ENCODE data around the gene LRRC53.

DNA sequence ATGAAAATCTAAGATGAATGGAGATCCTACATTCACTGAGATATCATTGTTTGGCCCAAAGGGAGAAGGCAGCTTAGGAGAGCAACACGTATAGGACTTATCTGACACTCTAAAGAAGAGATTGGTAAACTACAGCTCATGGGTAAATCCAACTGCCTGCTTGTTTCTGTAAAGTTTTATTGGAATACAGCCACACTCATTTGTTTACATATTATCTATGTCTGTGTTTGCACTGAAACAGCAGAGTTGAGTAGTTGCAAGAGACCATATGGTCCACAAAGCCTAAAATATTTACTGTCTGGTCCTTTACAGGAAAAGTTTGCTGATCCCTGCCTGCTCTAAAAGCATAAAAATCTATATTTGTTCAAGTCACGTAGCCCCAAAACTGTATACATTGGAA, 14.3 kb upstream of the LRRC53 start:
- no peak for TF ChIP-seq CTCF (conservative IDR thresholded peaks at IDR 0.05; ENCODE audit: low read depth, low read length)
- no peak for TF ChIP-seq EZH2 (IDR thresholded peaks at IDR 0.05; ENCODE audit: borderline replicate concordance, low read depth, low read length, poor library complexity, severe bottlenecking)
